K562 (cell line): ENCODE data around the gene ARL6IP4. TPM values are rescaled to one million over a fixed set of nuclear protein-coding genes. Genes with fewer than 3 reads are reported as not detected.

Experiments used
- BRCA1 ChIP-seq, 2 experiments: fragments of 450-650 bp in 1 of 2; sonication (generic) in 1 of 2; formaldehyde crosslinking in 1 of 2; IDR thresholded peaks; 2 replicates each; pipeline versions ENCODE4 v1.5.0 to v1.6.1; 2017 to 2020; ENCODE audit warnings: mild to moderate bottlenecking in 1 of 2, missing genetic modification reagents in 1 of 2
- CBX3 ChIP-seq, 2 experiments: IDR thresholded peaks; 1 replicate in 1 of 2; 2 replicates in 1 of 2; pipeline ENCODE4 v1.6.1; 2012; ENCODE audit warnings: inconsistent platforms in 2 of 2, low read length in 2 of 2, borderline replicate concordance in 1 of 2, control low read depth in 1 of 2
- CHD1 ChIP-seq: fragments of 200-600 bp; sonication (generic); IDR thresholded peaks from one replicate; pipeline ENCODE4 v1.6.1; 2012; ENCODE audit warnings: mild to moderate bottlenecking, moderate library complexity, low read length, inconsistent platforms
- E2F1 ChIP-seq: sonication (generic); formaldehyde crosslinking; IDR thresholded peaks from 2 replicates; pipeline ENCODE4 v1.8.1; 2023; ENCODE audit warnings: mild to moderate bottlenecking, missing genetic modification reagents, moderate library complexity
- ELF1 ChIP-seq: fragments of 200-800 bp; sonication (Bioruptor generic); IDR thresholded peaks from 2 replicates; pipeline ENCODE4 v1.6.1; 2016; ENCODE audit warnings: missing genetic modification characterization, missing compliant biosample characterization
- EP400 ChIP-seq: fragments of 450-650 bp; IDR thresholded peaks from 2 replicates; pipeline ENCODE4 v1.6.1; 2017; ENCODE audit warnings: antibody characterized with exemption, mild to moderate bottlenecking, moderate library complexity
- FIP1L1 ChIP-seq: fragments of 200-400 bp; formaldehyde crosslinking; IDR thresholded peaks from 2 replicates; pipeline ENCODE4 v1.6.1; 2018; ENCODE audit warnings: mild to moderate bottlenecking, low read depth, low read length; ENCODE audit not compliant: poor library complexity, severe bottlenecking
- FOXK2 ChIP-seq, 2 experiments: fragments of 450-650 bp; IDR thresholded peaks in 1 of 2; conservative IDR thresholded peaks in 1 of 2; 2 replicates each; pipeline ENCODE4 v1.6.1; 2016; ENCODE audit warnings: low read depth in 2 of 2, mild to moderate bottlenecking in 1 of 2
- FOXP1 ChIP-seq: sonication (generic); formaldehyde crosslinking; IDR thresholded peaks from 2 replicates; pipeline ENCODE4 v1.8.0; 2022; ENCODE audit warnings: mild to moderate bottlenecking, missing genetic modification reagents
- HDAC1 ChIP-seq, 2 experiments: fragments of 450-650 bp; IDR thresholded peaks; 2 replicates each; pipeline ENCODE4 v1.6.1; 2016 to 2017; ENCODE audit warnings: inconsistent platforms in 1 of 2, mild to moderate bottlenecking in 1 of 2, moderate library complexity in 1 of 2
- MBD2 ChIP-seq: sonication (generic); IDR thresholded peaks from 2 replicates; pipeline ENCODE4 v1.6.1; 2016; ENCODE audit warnings: low read depth, borderline replicate concordance
- NFXL1 ChIP-seq: fragments of 450-650 bp; formaldehyde crosslinking; IDR thresholded peaks from 2 replicates; pipeline ENCODE4 v1.4.0; 2021; ENCODE audit warnings: mild to moderate bottlenecking
- POLR2G ChIP-seq: fragments of 200-400 bp; formaldehyde crosslinking; IDR thresholded peaks from 2 replicates; pipeline ENCODE4 v1.6.1; 2017; ENCODE audit warnings: low read depth, mild to moderate bottlenecking, antibody characterized with exemption, low read length, moderate library complexity
- POU5F1 ChIP-seq: fragments of 150-350 bp; IDR thresholded peaks from 2 replicates; pipeline ENCODE4 v1.6.1; 2014; ENCODE audit warnings: borderline replicate concordance, low read length, low read depth, mild to moderate bottlenecking; ENCODE audit not compliant: partially characterized antibody
- RBFOX2 ChIP-seq: fragments of 200-400 bp; formaldehyde crosslinking; IDR thresholded peaks from 2 replicates; pipeline ENCODE4 v1.6.1; 2017; ENCODE audit warnings: low read depth, mild to moderate bottlenecking, low read length, moderate library complexity
- SMARCE1 ChIP-seq: fragments of 450-650 bp; IDR thresholded peaks from 2 replicates; pipeline ENCODE4 v1.7.1; 2016; ENCODE audit warnings: mild to moderate bottlenecking
- TBP ChIP-seq: optimal IDR thresholded peaks from 2 replicates; pipeline ENCODE3; 2011; ENCODE audit warnings: low read depth, low read length, improper control_type of control experiment
- TOE1 ChIP-seq, 2 experiments: fragments of 450-650 bp in 1 of 2; sonication (generic) in 1 of 2; formaldehyde crosslinking in 1 of 2; IDR thresholded peaks; 2 replicates each; pipeline versions ENCODE4 v1.7.1 to v1.8.0; 2016 to 2022; ENCODE audit warnings: borderline replicate concordance in 2 of 2, mild to moderate bottlenecking in 2 of 2, antibody characterized with exemption in 1 of 2, inconsistent platforms in 1 of 2, low read depth in 1 of 2, missing genetic modification reagents in 1 of 2, moderate library complexity in 1 of 2
- U2AF1 ChIP-seq: fragments of 200-400 bp; formaldehyde crosslinking; optimal IDR thresholded peaks from 2 replicates; pipeline ENCODE3; 2017; ENCODE audit warnings: mild to moderate bottlenecking, low read depth, low read length, moderate library complexity
- VEZF1 ChIP-seq: fragments of 200-800 bp; sonication (Bioruptor generic); IDR thresholded peaks from 2 replicates; pipeline ENCODE4 v1.6.1; 2017; ENCODE audit warnings: missing genetic modification characterization, missing compliant biosample characterization
- ZNF239 ChIP-seq: fragments of 250-450 bp; sonication (Bioruptor Pico); IDR thresholded peaks from 2 replicates; pipeline ENCODE4 v1.4.0; 2020; ENCODE audit warnings: mild to moderate bottlenecking
- polyA plus RNA-seq, 8 experiments: library from polyadenylated mRNA; depleted of rRNA in 4 of 8; stranded (reverse) in 5 of 8; unstranded in 3 of 8; fragments of >200 nt; fragmentation: Nextera tagmentation in 2 of 8; fragmentation: Illumina TruSeq in 1 of 8; extraction: Ambion mirVana in 2 of 8; extraction: Trizol in 1 of 8; gene quantifications; 2 replicates each; pipeline versions ENCODE4 v1.2.1 to v1.2.3, GENCODE V29; 2011 to 2014; ENCODE audit warnings: inconsistent platforms in 1 of 8, missing spikeins in 1 of 8
- total RNA-seq, 7 experiments: library from RNA; depleted of rRNA in 6 of 7; stranded (reverse); fragments of >200 nt in 6 of 7; fragmentation: Illumina TruSeq in 2 of 7; extraction: Trizol in 2 of 7; gene quantifications; 2 replicates each; pipeline versions ENCODE4 v1.2.1 to v1.2.3, GENCODE V29; 2011 to 2021; ENCODE audit warnings: low replicate concordance in 1 of 7

The ARL6IP4 gene
- total and polyA plus RNA-seq, 9 of the 15 experiments (the other 6 are each of a cell fraction or from before 2014, with no cell fraction given), result 2.4 to 255 (median 151) TPM

- TF ChIP-seq MBD2 (peak; percentile 18; the same call in 1 of the 2 replicates), E2F1 (peak; percentile 63; the same call in 1 of the 2 replicates), CBX3 (IDR thresholded peaks at IDR 0.05; ENCODE audit: borderline replicate concordance in 1 of 2, low read length in 2 of 2) (peak in 1 of 2 experiments; percentile 24; a peak in 1 of 3 replicates), ELF1 (tag) (peak; percentile 61; the same call in 1 of the 2 replicates), ZNF239 (CRISPR knock-in tag) (no peak), POLR2G (peak; percentile 97), SMARCE1 (no peak), FIP1L1 (peak; percentile 68), POU5F1 (peak; percentile 49), HDAC1 (IDR thresholded peaks at IDR 0.05) (peak in 1 of 2 experiments; percentile 95; a peak in 2 of 4 replicates), BRCA1 (IDR thresholded peaks at IDR 0.05) (no peak), BRCA1 (CRISPR knock-in tag; IDR thresholded peaks at IDR 0.05) (no peak), RBFOX2 (peak; percentile 98), TOE1 (IDR thresholded peaks at IDR 0.05; ENCODE audit: borderline replicate concordance) (peak; percentile 92), TOE1 (CRISPR knock-in tag; IDR thresholded peaks at IDR 0.05; ENCODE audit: borderline replicate concordance, low read depth) (0 out of 2 replicates have a peak, but pooled peaks have one; percentile 27), FOXK2 (conservative IDR thresholded peaks at IDR 0.05 in 1 of 2, IDR thresholded peaks at IDR 0.05 in 1 of 2; ENCODE audit: low read depth in 2 of 2) (peak in 1 of 2 experiments; percentile 30; a peak in 1 of 4 replicates), CHD1 (peak; percentile 77), NFXL1 (CRISPR knock-in tag) (no peak), FOXP1 (CRISPR knock-in tag) (peak; percentile 86), EP400 (peak; percentile 85), VEZF1 (CRISPR knock-in tag) (peak; percentile 72), TBP (peak; percentile 89), U2AF1 (no peak)
Measured at GRCh38 chr12:122974892-122975789, 5.3 kb upstream of the ARL6IP4 start, which contains the start of gene OGFOD2 (continued).
